ENCODE data around the gene ETV3L.

DNA sequence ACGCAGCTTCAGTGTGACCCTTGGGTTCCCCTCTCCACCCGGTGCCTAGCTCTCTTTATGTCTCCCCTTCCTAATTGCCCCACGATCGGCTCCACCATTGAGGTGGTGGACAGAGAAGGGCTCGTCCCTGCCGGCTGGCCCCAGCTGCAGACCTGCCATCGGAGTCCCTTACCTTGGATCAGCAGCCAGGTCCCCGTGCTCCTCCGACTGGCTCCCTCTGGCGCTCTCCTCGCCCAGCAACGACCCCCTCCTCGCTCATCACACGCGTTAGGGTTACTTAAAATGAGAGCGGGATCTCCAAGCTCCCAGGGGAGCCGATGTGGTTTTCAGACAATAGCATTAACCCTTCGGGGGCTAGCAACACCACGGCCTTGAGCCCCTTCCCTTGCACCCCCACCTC, 8.1 kb upstream of the ETV3L start:
- TF ChIP-seq EZH2phosphoT487 (IDR thresholded peaks at IDR 0.05; ENCODE audit: insufficient read depth, low read depth) (no peak), EZH2 (IDR thresholded peaks at IDR 0.05; ENCODE audit: insufficient read depth, poor library complexity, severe bottlenecking) (no peak)

Measured in GM23248 (cell line).